Measurements from ENCODE around the gene DGKD.

DNA sequence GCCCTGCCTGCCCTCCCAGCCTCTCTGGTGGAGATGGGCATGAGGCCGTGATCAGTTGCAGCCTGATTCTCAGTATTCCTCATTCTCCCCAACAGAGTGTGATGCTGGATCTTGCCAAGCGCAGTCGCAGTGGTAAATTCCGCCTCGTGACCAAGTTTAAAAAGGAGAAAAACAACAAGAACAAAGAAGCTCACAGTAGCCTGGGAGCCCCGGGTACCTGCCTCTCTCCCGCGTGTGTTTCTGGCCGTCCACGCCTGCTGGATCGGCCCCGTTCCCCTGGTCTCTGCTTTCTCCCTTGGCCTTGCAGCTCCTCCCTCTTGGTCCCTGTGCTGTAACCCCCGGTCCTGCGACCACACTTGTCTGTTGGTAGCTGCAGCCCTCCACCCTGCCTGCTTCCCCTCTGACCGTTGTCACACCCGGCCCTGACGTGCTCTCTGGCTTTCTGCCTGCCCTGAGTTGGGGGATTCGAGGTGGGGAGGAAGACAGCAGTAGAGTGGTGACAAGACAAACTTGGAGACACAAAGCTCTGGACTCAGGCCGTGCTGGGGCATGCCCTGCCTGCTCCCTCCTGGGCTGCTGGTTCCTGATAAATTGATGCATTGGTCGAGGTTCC is 112.8 kb downstream of the DGKD start:
- TF ChIP-seq, protein P1, sequence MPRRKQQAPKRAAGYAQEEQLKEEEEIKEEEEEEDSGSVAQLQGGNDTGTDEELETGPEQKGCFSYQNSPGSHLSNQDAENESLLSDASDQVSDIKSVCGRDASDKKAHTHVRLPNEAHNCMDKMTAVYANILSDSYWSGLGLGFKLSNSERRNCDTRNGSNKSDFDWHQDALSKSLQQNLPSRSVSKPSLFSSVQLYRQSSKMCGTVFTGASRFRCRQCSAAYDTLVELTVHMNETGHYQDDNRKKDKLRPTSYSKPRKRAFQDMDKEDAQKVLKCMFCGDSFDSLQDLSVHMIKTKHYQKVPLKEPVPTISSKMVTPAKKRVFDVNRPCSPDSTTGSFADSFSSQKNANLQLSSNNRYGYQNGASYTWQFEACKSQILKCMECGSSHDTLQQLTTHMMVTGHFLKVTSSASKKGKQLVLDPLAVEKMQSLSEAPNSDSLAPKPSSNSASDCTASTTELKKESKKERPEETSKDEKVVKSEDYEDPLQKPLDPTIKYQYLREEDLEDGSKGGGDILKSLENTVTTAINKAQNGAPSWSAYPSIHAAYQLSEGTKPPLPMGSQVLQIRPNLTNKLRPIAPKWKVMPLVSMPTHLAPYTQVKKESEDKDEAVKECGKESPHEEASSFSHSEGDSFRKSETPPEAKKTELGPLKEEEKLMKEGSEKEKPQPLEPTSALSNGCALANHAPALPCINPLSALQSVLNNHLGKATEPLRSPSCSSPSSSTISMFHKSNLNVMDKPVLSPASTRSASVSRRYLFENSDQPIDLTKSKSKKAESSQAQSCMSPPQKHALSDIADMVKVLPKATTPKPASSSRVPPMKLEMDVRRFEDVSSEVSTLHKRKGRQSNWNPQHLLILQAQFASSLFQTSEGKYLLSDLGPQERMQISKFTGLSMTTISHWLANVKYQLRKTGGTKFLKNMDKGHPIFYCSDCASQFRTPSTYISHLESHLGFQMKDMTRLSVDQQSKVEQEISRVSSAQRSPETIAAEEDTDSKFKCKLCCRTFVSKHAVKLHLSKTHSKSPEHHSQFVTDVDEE (CRISPR knock-in tag; IDR thresholded peaks at IDR 0.05): no peak
- TF ChIP-seq, protein P2, sequence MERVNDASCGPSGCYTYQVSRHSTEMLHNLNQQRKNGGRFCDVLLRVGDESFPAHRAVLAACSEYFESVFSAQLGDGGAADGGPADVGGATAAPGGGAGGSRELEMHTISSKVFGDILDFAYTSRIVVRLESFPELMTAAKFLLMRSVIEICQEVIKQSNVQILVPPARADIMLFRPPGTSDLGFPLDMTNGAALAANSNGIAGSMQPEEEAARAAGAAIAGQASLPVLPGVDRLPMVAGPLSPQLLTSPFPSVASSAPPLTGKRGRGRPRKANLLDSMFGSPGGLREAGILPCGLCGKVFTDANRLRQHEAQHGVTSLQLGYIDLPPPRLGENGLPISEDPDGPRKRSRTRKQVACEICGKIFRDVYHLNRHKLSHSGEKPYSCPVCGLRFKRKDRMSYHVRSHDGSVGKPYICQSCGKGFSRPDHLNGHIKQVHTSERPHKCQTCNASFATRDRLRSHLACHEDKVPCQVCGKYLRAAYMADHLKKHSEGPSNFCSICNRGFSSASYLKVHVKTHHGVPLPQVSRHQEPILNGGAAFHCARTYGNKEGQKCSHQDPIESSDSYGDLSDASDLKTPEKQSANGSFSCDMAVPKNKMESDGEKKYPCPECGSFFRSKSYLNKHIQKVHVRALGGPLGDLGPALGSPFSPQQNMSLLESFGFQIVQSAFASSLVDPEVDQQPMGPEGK (CRISPR knock-in tag; IDR thresholded peaks at IDR 0.05; ENCODE audit: borderline replicate concordance): no peak
- TF ChIP-seq RARB (CRISPR knock-in tag; IDR thresholded peaks at IDR 0.05) (no peak), ZFP3 (CRISPR knock-in tag; IDR thresholded peaks at IDR 0.05) (no peak), CSDC2 (CRISPR knock-in tag; IDR thresholded peaks at IDR 0.05) (no peak)
- TF ChIP-seq, protein P3, sequence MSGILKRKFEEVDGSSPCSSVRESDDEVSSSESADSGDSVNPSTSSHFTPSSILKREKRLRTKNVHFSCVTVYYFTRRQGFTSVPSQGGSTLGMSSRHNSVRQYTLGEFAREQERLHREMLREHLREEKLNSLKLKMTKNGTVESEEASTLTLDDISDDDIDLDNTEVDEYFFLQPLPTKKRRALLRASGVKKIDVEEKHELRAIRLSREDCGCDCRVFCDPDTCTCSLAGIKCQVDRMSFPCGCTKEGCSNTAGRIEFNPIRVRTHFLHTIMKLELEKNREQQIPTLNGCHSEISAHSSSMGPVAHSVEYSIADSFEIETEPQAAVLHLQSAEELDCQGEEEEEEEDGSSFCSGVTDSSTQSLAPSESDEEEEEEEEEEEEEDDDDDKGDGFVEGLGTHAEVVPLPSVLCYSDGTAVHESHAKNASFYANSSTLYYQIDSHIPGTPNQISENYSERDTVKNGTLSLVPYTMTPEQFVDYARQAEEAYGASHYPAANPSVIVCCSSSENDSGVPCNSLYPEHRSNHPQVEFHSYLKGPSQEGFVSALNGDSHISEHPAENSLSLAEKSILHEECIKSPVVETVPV (CRISPR knock-in tag; IDR thresholded peaks at IDR 0.05): no peak

Measured in SK-N-SH treated with all-trans-retinoic acid at 6 μM for 48 hours (cell line).